H9 (cell line): ENCODE measurements around the gene ADCY5. TPM values are rescaled to one million over a fixed set of nuclear protein-coding genes. Genes with fewer than 3 reads are reported as not detected.

Experiments used
- DNase-seq: peaks from one replicate; pipeline ENCODE4 v3.0.0-alpha.2; 2017
- H2AFZ ChIP-seq: one replicate; pipeline ENCODE4 v1.6.1; 2013; ENCODE audit warnings: mild to moderate bottlenecking, low read length, control low read depth, moderate library complexity
- H2AK5ac ChIP-seq: 2 replicates; pipeline ENCODE4 v1.6.1; 2013; ENCODE audit warnings: low read length, control low read depth, mixed read lengths; ENCODE audit not compliant: insufficient read length
- H2BK120ac ChIP-seq: one replicate; pipeline ENCODE4 v1.6.1; 2013; ENCODE audit warnings: low read depth, mild to moderate bottlenecking, low read length, control low read depth, inconsistent platforms; ENCODE audit not compliant: poor library complexity, severe bottlenecking
- H2BK12ac ChIP-seq: 2 replicates; pipeline ENCODE4 v1.6.1; 2013; ENCODE audit warnings: low read length, control low read depth, mixed read lengths, low read depth; ENCODE audit not compliant: insufficient read length
- H2BK15ac ChIP-seq: 2 replicates; pipeline ENCODE4 v1.6.1; 2013; ENCODE audit warnings: low read depth, low read length, control low read depth
- H2BK20ac ChIP-seq: one replicate; pipeline ENCODE4 v1.6.1; 2013; ENCODE audit warnings: low read depth, mild to moderate bottlenecking, low read length, control low read depth, inconsistent platforms; ENCODE audit not compliant: poor library complexity, severe bottlenecking
- H2BK5ac ChIP-seq: 2 replicates; pipeline ENCODE4 v1.6.1; 2013; ENCODE audit warnings: low read length, control low read depth, mixed read lengths; ENCODE audit not compliant: insufficient read length
- H3K14ac ChIP-seq: 2 replicates; pipeline ENCODE4 v1.6.1; 2013; ENCODE audit warnings: low read length, control low read depth; ENCODE audit not compliant: insufficient read depth
- H3K18ac ChIP-seq: 2 replicates; pipeline ENCODE4 v1.6.1; 2013; ENCODE audit warnings: low read depth, mild to moderate bottlenecking, mixed read lengths, low read length, control low read depth; ENCODE audit not compliant: insufficient read length
- H3K23ac ChIP-seq: 2 replicates; pipeline ENCODE4 v1.6.1; 2013; ENCODE audit warnings: low read length, control low read depth, mixed read lengths, low read depth; ENCODE audit not compliant: insufficient read length
- H3K23me2 ChIP-seq: 2 replicates; pipeline ENCODE4 v1.6.1; 2013; ENCODE audit warnings: low read depth, mild to moderate bottlenecking, mixed read lengths, low read length, control low read depth; ENCODE audit not compliant: insufficient read length, poor library complexity, severe bottlenecking
- H3K27ac ChIP-seq: 2 replicates; pipeline ENCODE4 v1.5.1; 2013; ENCODE audit warnings: low read length, control low read depth, mixed read lengths, low read depth; ENCODE audit not compliant: insufficient read length
- H3K27me3 ChIP-seq: 2 replicates; pipeline ENCODE4 v1.6.1; 2013; ENCODE audit warnings: low read length, control low read depth, inconsistent platforms; ENCODE audit not compliant: insufficient read depth
- H3K4ac ChIP-seq: 2 replicates; pipeline ENCODE4 v1.6.1; 2013; ENCODE audit warnings: low read depth, mild to moderate bottlenecking, control low read depth, inconsistent platforms, low read length, moderate library complexity
- H3K4me1 ChIP-seq: 2 replicates; pipeline ENCODE4 v1.6.1; 2013; ENCODE audit warnings: low read length, control low read depth, inconsistent platforms; ENCODE audit not compliant: insufficient read depth
- H3K4me2 ChIP-seq: 2 replicates; pipeline ENCODE4 v1.6.1; 2013; ENCODE audit warnings: low read length, control low read depth, mixed read lengths; ENCODE audit not compliant: insufficient read length, insufficient read depth
- H3K56ac ChIP-seq: 2 replicates; pipeline ENCODE4 v1.6.1; 2013; ENCODE audit warnings: low read depth, mild to moderate bottlenecking, mixed read lengths, low read length, control low read depth; ENCODE audit not compliant: insufficient read length
- H3K79me1 ChIP-seq: 2 replicates; pipeline ENCODE4 v1.6.1; 2013; ENCODE audit warnings: low read depth, mild to moderate bottlenecking, moderate library complexity, low read length, control low read depth, inconsistent platforms; ENCODE audit not compliant: insufficient read depth, poor library complexity, severe bottlenecking
- H3K79me2 ChIP-seq: 2 replicates; pipeline ENCODE4 v1.6.1; 2013; ENCODE audit warnings: low read length, control low read depth, inconsistent platforms; ENCODE audit not compliant: insufficient read depth
- H3K9ac ChIP-seq: 2 replicates; pipeline ENCODE4 v1.6.1; 2013; ENCODE audit warnings: low read length, control low read depth, mixed read lengths; ENCODE audit not compliant: insufficient read length; ENCODE audit errors: extremely low read depth
- H3K9me3 ChIP-seq: one replicate; pipeline ENCODE4 v1.6.1; 2013; ENCODE audit warnings: low read depth, low read length, inconsistent platforms; ENCODE audit not compliant: control insufficient read depth
- H3T11ph ChIP-seq: one replicate; pipeline ENCODE4 v1.6.1; 2013; ENCODE audit warnings: mild to moderate bottlenecking, low read length, control low read depth, inconsistent platforms
- H4K20me1 ChIP-seq: one replicate; pipeline ENCODE4 v1.6.1; 2013; ENCODE audit not compliant: control insufficient read depth, insufficient read length, insufficient read depth
- H4K5ac ChIP-seq: 2 replicates; pipeline ENCODE4 v1.6.1; 2013; ENCODE audit warnings: low read depth, mild to moderate bottlenecking, mixed read lengths, low read length, control low read depth; ENCODE audit not compliant: insufficient read length
- H4K8ac ChIP-seq: replicated peaks from 2 replicates; pipeline ENCODE4 v1.6.1; 2013; ENCODE audit warnings: low read length, control low read depth, mixed read lengths, low read depth; ENCODE audit not compliant: insufficient read length
- H4K91ac ChIP-seq: 2 replicates; pipeline ENCODE4 v1.6.1; 2013; ENCODE audit warnings: low read depth, mild to moderate bottlenecking, moderate library complexity, mixed read lengths, low read length, control low read depth; ENCODE audit not compliant: insufficient read length
- H3K27ac Mint-ChIP-seq, 3 experiments: 2 replicates in 2 of 3; 3 replicates in 1 of 3; pipeline ENCODE4 v1.8.0; 2020 to 2021; ENCODE audit warnings: mixed read lengths in 3 of 3, mild to moderate bottlenecking in 1 of 3, moderate library complexity in 1 of 3
- H3K27me3 Mint-ChIP-seq: 2 replicates; pipeline ENCODE4 v1.8.0; 2021; ENCODE audit warnings: low read depth, mild to moderate bottlenecking, moderate library complexity, mixed read lengths
- H3K36me3 Mint-ChIP-seq, 3 experiments: 2 replicates in 2 of 3; 3 replicates in 1 of 3; pipeline ENCODE4 v1.8.0; 2020 to 2021; ENCODE audit warnings: low read depth in 3 of 3, mixed read lengths in 3 of 3; ENCODE audit not compliant: insufficient read depth in 1 of 3
- H3K4me1 Mint-ChIP-seq, 2 experiments: 2 replicates each; pipeline ENCODE4 v1.8.0; 2020; ENCODE audit warnings: mixed read lengths in 2 of 2
- H3K4me3 Mint-ChIP-seq, 2 experiments: 2 replicates in 1 of 2; 3 replicates in 1 of 2; pipeline ENCODE4 v1.8.0; 2020 to 2021; ENCODE audit warnings: mild to moderate bottlenecking in 2 of 2, mixed read lengths in 2 of 2, moderate library complexity in 1 of 2
- H3K9me3 Mint-ChIP-seq, 2 experiments: 2 replicates in 1 of 2; 3 replicates in 1 of 2; pipeline ENCODE4 v1.8.0; 2020; ENCODE audit warnings: mild to moderate bottlenecking in 2 of 2, mixed read lengths in 2 of 2, moderate library complexity in 1 of 2
- whole genome bisulfite sequencing: extraction: QIAGEN DNeasy Blood & Tissue Kit; methylation state at CpG from one replicate; pipeline ENCODE4 v1.1.7; 2013; ENCODE audit warnings: missing lambda C conversion rate, low lambda C conversion rate, mixed read lengths; ENCODE audit not compliant: insufficient read length; ENCODE audit errors: extremely low coverage; 5-methylcytosine and 5-hydroxymethylcytosine counted together
- total RNA-seq: library from RNA; stranded (reverse); gene quantifications from 2 replicates; pipeline ENCODE4 v1.2.1, GENCODE V29; 2021
- TF ChIP-seq, protein P1 (sequence below): fragments of 200-600 bp; sonication (generic); conservative IDR thresholded peaks from 3 replicates; pipeline ENCODE4 v1.8.0; 2021; ENCODE audit warnings: antibody characterized with exemption, mild to moderate bottlenecking

ADCY5 gene
- total RNA-seq, 1 experiment from 2014 or later = 5.0 TPM

DNA sequence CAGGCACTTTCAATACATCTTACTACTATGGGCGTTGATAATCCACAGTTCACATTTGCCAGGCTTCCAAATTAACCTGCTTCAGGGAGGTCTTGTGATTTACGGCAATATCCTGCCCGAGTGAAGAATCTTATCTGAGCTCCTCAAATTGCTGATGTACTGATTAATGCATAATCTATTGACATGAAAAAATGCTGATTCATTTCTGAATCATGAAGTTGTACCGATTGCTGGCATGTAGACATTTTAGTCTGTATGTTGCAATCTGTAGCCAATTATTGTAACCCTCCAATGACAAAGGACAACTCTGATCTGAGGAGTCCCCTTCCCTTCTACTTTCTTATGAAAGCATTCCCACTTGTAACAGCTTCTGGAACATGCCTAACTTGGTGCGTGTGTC is 150.0 kb downstream of the ADCY5 start:
- no peak overlapping the region for H2BK20ac ChIP-seq
- no peak overlapping the region for H2BK12ac ChIP-seq
- no peak for DNase-seq
- Mint-ChIP-seq H3K9me3 (no peaks in the 10 kb centered on the region; a peak in 1 of 5 replicates), H3K4me1 (no peaks in the 10 kb centered on the region), H3K36me3 (peaks cover 18 to 35% (median 22%) of the 10 kb centered on the region in 3 experiments), H3K27me3 (no peaks in the 10 kb centered on the region), H3K4me3 (no peak overlapping the region), H3K27ac (no peak overlapping the region; a peak in 1 of 7 replicates)
- H3K4me2 ChIP-seq = no peak overlapping the region
- no peak overlapping the region for H2AFZ ChIP-seq
- H2BK5ac ChIP-seq = no peak overlapping the region
- no peak overlapping the region for H3K18ac ChIP-seq
- no CpG with 5 or more reads among the region's 5 CpGs for WGBS
- no peak overlapping the region for H4K91ac ChIP-seq
- no peaks in the 10 kb centered on the region for H3K9me3 ChIP-seq
- no peak overlapping the region for H2AK5ac ChIP-seq
- H3K79me2 ChIP-seq = no peaks in the 10 kb centered on the region
- no peaks in the 10 kb centered on the region for H3K79me1 ChIP-seq
- no peak overlapping the region for H3K27ac ChIP-seq
- H2BK15ac ChIP-seq = no peak overlapping the region
- H3K23ac ChIP-seq = no peak overlapping the region
- no peak overlapping the region for H2BK120ac ChIP-seq
- H3K4ac ChIP-seq = no peak overlapping the region
- no peaks in the 10 kb centered on the region for H3K23me2 ChIP-seq
- no peak overlapping the region for H4K8ac ChIP-seq
- H4K20me1 ChIP-seq = peaks cover 2% of the 10 kb centered on the region
- TF ChIP-seq, protein P1, sequence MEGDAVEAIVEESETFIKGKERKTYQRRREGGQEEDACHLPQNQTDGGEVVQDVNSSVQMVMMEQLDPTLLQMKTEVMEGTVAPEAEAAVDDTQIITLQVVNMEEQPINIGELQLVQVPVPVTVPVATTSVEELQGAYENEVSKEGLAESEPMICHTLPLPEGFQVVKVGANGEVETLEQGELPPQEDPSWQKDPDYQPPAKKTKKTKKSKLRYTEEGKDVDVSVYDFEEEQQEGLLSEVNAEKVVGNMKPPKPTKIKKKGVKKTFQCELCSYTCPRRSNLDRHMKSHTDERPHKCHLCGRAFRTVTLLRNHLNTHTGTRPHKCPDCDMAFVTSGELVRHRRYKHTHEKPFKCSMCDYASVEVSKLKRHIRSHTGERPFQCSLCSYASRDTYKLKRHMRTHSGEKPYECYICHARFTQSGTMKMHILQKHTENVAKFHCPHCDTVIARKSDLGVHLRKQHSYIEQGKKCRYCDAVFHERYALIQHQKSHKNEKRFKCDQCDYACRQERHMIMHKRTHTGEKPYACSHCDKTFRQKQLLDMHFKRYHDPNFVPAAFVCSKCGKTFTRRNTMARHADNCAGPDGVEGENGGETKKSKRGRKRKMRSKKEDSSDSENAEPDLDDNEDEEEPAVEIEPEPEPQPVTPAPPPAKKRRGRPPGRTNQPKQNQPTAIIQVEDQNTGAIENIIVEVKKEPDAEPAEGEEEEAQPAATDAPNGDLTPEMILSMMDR = no peak
- no peaks in the 10 kb centered on the region for H3K4me1 ChIP-seq
- no peak overlapping the region for H3T11ph ChIP-seq
- no peak overlapping the region for H4K5ac ChIP-seq
- no peak overlapping the region for H3K56ac ChIP-seq
- no peak overlapping the region for H3K9ac ChIP-seq
- H3K27me3 ChIP-seq = no peaks in the 10 kb centered on the region
- H3K14ac ChIP-seq = no peak overlapping the region
